ENCODE results near the gene DST.

GRCh38 chr6:56490993-56491392 lies 151.7 kb downstream of the DST start:
- TF ChIP-seq CTCF (IDR thresholded peaks at IDR 0.05) (no peak), EP300 (IDR thresholded peaks at IDR 0.05) (peak in 2 of 4 donors; percentile 7 to 62), POLR2A (IDR thresholded peaks at IDR 0.05) (no peak)
